ENCODE data around the gene SNX5. TPM values are rescaled to one million over a fixed set of nuclear protein-coding genes. Genes with fewer than 3 reads are reported as not detected.

The SNX5 gene
- total RNA-seq, 1 experiment from 2014 or later: 90.8 TPM

DNA sequence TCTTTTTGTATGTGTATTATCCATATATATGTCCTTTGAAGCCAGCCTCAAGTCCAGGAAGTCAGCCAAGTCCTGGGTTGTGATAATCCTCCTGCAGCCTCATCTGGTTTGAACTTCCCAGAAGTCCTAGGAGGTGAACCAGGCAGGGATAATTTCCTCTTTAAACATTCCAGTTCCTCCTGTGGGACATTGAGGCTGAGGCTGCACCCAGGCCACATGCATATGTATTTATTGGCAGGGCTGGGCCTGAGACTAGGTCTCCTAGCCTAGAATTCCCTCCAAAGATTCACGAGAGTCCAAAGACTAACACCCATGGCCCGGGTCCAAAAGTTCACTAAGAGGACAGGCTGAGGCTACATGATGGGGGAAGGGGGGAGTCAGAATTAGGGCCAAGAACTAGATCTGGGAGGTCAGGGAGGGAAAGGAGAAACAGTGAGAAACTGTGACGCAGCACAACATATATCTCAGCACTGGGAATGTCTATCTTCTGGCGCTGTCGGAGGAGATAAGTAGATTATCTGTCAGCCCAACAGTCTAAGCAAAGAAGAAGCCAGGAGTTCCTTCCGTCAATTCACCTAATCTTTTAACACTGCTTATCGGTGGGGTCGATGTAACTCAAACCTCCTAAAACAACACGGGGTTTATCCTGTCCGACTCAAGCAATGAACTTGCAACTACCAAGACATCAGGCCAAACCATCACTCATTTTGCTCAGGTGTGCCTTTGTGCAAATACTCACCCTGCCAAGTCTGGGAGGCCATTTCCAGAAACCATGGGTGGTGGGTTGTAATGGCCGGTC lies 43.3 kb downstream of the SNX5 start:
- Histone ChIP-seq H3K27me3 (ENCODE audit: control insufficient read depth, insufficient read depth, low read length) (no peaks in the 10 kb centered on the region; the same call in 1 of the 2 replicates), H3K4me3 (ENCODE audit: low read depth in 2 of 2, low read length in 2 of 2) (no peak overlapping the region), H3K9me3 (ENCODE audit: control insufficient read depth, insufficient read depth, low read depth, low read length) (no peaks in the 10 kb centered on the region), H3K27ac (ENCODE audit: low read length) (no peak overlapping the region), H3K36me3 (ENCODE audit: control insufficient read depth, insufficient read depth, low read length) (no peaks in the 10 kb centered on the region), H3K4me1 (ENCODE audit: control insufficient read depth, insufficient read depth, low read length) (no peaks in the 10 kb centered on the region)
- intact Hi-C loops (cut with micrococcal nuclease; ENCODE audit: unreplicated experiment): no loop called here
- BruUV-seq (replicated peaks): no TSS peak
- in situ Hi-C loops (cut with HindIII; ENCODE audit: low pct_unique_long_range_greater_than_20kb, low sequenced_read_pairs): no loop called here
- no peak for TF ChIP-seq TCF7L2 (IDR thresholded peaks at IDR 0.05; ENCODE audit: low read depth, low read length)
- ChIA-PET CTCF (no interaction called here), POLR2A (no interaction called here)
- no peak for ATAC-seq
- DNase-seq (ENCODE audit: low read depth, low spot score): no peak

DNA sequence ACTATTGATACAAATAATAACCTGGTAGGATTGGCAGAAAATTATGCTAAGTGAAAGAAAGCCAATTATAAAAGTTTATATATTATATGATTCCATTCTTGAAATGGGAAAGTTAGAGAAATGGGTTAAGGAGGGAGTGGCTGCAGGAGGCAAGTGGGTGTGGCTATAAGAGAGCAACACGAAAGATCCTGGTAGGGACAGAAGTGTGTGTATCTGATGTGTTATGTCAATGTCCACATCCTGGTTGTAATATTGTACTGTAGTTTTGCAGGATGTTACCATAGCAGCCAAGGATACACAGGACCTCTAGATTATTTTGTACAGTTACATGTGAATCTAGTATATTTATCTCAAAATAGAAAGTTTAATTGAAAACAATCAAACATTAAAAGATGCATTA lies 46.8 kb downstream of the SNX5 start:
- TF ChIP-seq CTCF (IDR thresholded peaks at IDR 0.05): no peak
- TF ChIP-seq SIN3A (IDR thresholded peaks at IDR 0.05; ENCODE audit: borderline replicate concordance, insufficient read depth, low read depth, low read length): no peak
- no peak for TF ChIP-seq REST (IDR thresholded peaks at IDR 0.05; ENCODE audit: insufficient read depth in 1 of 2, low read depth in 2 of 2, low read length in 1 of 2)
- TF ChIP-seq TCF7L2 (IDR thresholded peaks at IDR 0.05; ENCODE audit: low read depth, low read length): no peak
- TF ChIP-seq POLR2AphosphoS5 (IDR thresholded peaks at IDR 0.05; ENCODE audit: low read depth, low read length): no peak
- BruUV-seq (replicated peaks): no TSS peak
- H3K4me1 ChIP-seq (ENCODE audit: control insufficient read depth, insufficient read depth, low read length): no peaks in the 10 kb centered on the region
- H3K36me3 ChIP-seq (ENCODE audit: control insufficient read depth, insufficient read depth, low read length): no peaks in the 10 kb centered on the region
- H3K27me3 ChIP-seq (ENCODE audit: control insufficient read depth, insufficient read depth, low read length): no peaks in the 10 kb centered on the region; the same call in 1 of the 2 replicates
- H3K9me3 ChIP-seq (ENCODE audit: control insufficient read depth, insufficient read depth, low read depth, low read length): no peaks in the 10 kb centered on the region
- CTCF ChIA-PET: no interaction called here
- no peak for ATAC-seq
- H3K27ac ChIP-seq (ENCODE audit: low read length): no peak overlapping the region
- in situ Hi-C loops (cut with HindIII; ENCODE audit: low pct_unique_long_range_greater_than_20kb, low sequenced_read_pairs): no loop called here
- POLR2A ChIA-PET: no interaction called here
- no peak for DNase-seq (ENCODE audit: low read depth, low spot score)
- no peak overlapping the region for H3K4me3 ChIP-seq (ENCODE audit: low read depth in 2 of 2, low read length in 2 of 2)
- intact Hi-C loops (cut with micrococcal nuclease; ENCODE audit: unreplicated experiment): no loop called here

GRCh38 chr20:17919149-17919548 lies 49.4 kb downstream of the SNX5 start:
- H3K27me3 ChIP-seq (ENCODE audit: control insufficient read depth, insufficient read depth, low read length): peaks cover 4% of the 10 kb centered on the region; the same call in 1 of the 2 replicates
- TF ChIP-seq TCF7L2 (IDR thresholded peaks at IDR 0.05; ENCODE audit: low read depth, low read length): no peak
- TF ChIP-seq CTCF (IDR thresholded peaks at IDR 0.05): no peak
- no peak for TF ChIP-seq SIN3A (IDR thresholded peaks at IDR 0.05; ENCODE audit: borderline replicate concordance, insufficient read depth, low read depth, low read length)
- TF ChIP-seq POLR2AphosphoS5 (IDR thresholded peaks at IDR 0.05; ENCODE audit: low read depth, low read length): no peak
- TF ChIP-seq REST (IDR thresholded peaks at IDR 0.05; ENCODE audit: insufficient read depth in 1 of 2, low read depth in 2 of 2, low read length in 1 of 2): no peak
- H3K36me3 ChIP-seq (ENCODE audit: control insufficient read depth, insufficient read depth, low read length): no peaks in the 10 kb centered on the region
- CTCF ChIA-PET: no interaction called here
- POLR2A ChIA-PET: no interaction called here
- no peak overlapping the region for H3K27ac ChIP-seq (ENCODE audit: low read length)
- no peaks in the 10 kb centered on the region for H3K4me1 ChIP-seq (ENCODE audit: control insufficient read depth, insufficient read depth, low read length)
- H3K9me3 ChIP-seq (ENCODE audit: control insufficient read depth, insufficient read depth, low read depth, low read length): no peaks in the 10 kb centered on the region
- no peak overlapping the region for H3K4me3 ChIP-seq (ENCODE audit: low read depth in 2 of 2, low read length in 2 of 2)
- ATAC-seq: no peak
- no TSS peak for BruUV-seq (replicated peaks)
- DNase-seq (ENCODE audit: low read depth, low spot score): no peak
- in situ Hi-C loops (cut with HindIII; ENCODE audit: low pct_unique_long_range_greater_than_20kb, low sequenced_read_pairs): no loop called here
- intact Hi-C loops (cut with micrococcal nuclease; ENCODE audit: unreplicated experiment): no loop called here
